Dendritic cell treated with granulocyte-macrophage colony-stimulating factor and Interleukin-4, amounts not matched to agents 40 ng/mL and 50 ng/mL, for 4 days (primary cell): Measurements from ENCODE around the gene PANK4.

Experiments used
- H3K27ac Mint-ChIP-seq: one replicate; pipeline ENCODE4 v1.8.0; 2022; ENCODE audit warnings: mild to moderate bottlenecking, mixed read lengths
- H3K27me3 Mint-ChIP-seq: one replicate; pipeline ENCODE4 v1.8.0; 2022; ENCODE audit warnings: mild to moderate bottlenecking, mixed read lengths
- H3K36me3 Mint-ChIP-seq: one replicate; pipeline ENCODE4 v1.8.0; 2022; ENCODE audit warnings: low read depth, mixed read lengths
- H3K4me1 Mint-ChIP-seq: one replicate; pipeline ENCODE4 v1.8.0; 2022; ENCODE audit warnings: low read depth, mixed read lengths
- H3K4me3 Mint-ChIP-seq: one replicate; pipeline ENCODE4 v1.8.0; 2022; ENCODE audit warnings: mild to moderate bottlenecking, moderate library complexity, mixed read lengths
- H3K9me3 Mint-ChIP-seq: one replicate; pipeline ENCODE4 v1.8.0; 2022; ENCODE audit warnings: mixed read lengths
- intact Hi-C: fragments of 100-400 bp; cut with micrococcal nuclease; formaldehyde crosslinking; loops from one replicate; pipeline ENCODE4 v1.15.0; 2022

Gene PANK4

DNA sequence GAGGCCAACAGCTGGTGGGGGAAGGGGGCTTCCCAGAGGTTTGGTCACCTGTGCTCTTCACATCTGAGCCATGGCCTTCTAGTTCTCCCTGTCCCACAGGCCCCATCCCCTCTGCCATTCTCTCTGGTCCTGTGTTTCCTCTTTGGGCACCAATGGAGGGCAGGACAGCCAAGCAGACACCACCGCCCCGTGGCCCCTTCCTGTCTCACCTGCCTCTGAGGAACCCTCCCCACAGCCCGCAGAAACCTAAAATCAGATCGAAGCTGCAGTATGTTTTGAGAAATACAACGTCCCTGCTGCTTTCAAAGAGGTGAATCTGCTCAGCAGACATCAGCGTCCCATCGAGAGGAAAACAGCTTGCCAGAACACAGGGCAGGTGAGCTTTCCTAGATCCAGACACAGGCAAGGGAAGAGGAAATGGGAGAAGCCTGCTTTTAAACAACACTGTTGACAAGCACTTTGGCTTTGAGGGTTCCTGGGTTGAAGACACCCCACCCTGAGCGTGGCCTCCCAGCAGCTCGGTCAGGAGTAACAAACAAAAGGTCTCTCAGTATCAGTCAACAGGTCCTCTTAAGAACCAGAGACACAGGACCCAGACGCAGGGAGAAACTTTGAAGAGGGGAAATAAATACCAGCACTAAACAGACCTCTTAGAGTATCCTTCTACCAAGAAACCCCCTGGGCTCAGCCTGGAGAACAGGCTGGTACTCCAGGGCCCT is 2.3 kb downstream of the PANK4 start:
- intact Hi-C loops: loop anchor here (10.0 kb wide), 1 partner anchor 121 kb away; no protein-coding TSS in a partner anchor
- Mint-ChIP-seq H3K27ac (no peak overlapping the region), H3K36me3 (peaks cover 60% of the 10 kb centered on the region), H3K9me3 (no peaks in the 10 kb centered on the region), H3K4me3 (no peak overlapping the region), H3K27me3 (peaks cover 23% of the 10 kb centered on the region), H3K4me1 (peaks cover 35% of the 10 kb centered on the region)

DNA sequence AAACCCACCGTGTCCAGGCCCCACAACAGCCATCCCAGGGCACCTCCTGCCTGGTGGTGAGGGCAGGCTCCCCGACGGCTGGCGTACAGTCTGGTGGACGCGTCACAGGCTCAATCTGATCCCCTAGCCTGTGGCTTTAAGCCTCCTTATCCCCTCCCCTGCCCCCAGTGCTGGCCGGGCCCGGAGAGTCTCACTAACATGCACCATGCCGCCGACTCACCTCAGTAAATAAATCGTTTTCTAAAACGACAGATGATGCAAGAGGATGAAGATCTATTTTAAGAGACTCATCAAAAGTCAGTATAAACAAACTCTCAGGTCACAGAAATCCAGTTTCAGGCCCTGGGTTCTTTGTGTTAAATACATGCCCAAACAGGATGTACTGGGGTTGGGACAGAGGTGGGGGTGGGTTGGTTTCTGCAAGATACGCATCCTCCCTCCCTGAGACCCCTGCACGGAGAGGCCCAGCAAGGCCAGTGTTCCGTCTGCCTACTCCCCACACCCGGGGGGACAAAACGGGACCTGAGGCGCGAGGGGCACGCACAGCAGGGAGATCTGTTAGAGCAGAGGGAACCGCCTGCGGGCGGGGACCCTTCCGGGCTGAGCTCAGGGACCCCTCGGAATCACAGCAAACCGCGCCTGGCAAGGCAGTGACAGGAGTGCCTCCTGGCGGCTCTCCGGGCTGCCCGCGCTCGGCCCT is 3.1 kb downstream of the PANK4 start:
- peaks cover 67% of the 10 kb centered on the region for H3K36me3 Mint-ChIP-seq
- no peaks in the 10 kb centered on the region for H3K9me3 Mint-ChIP-seq
- no peak overlapping the region for H3K4me3 Mint-ChIP-seq
- peaks cover 16% of the 10 kb centered on the region for H3K27me3 Mint-ChIP-seq
- peaks cover 35% of the 10 kb centered on the region for H3K4me1 Mint-ChIP-seq
- no peak overlapping the region for H3K27ac Mint-ChIP-seq
- intact Hi-C loops: loop anchor here (10.0 kb wide), 1 partner anchor 121 kb away; no protein-coding TSS in a partner anchor

- intact Hi-C loops: loop anchor here (10.0 kb wide), 1 partner anchor 123 kb away; no protein-coding TSS in a partner anchor
- peaks cover 78% of the 10 kb centered on the region for H3K36me3 Mint-ChIP-seq
- H3K27me3 Mint-ChIP-seq: peaks cover 6% of the 10 kb centered on the region
- H3K4me3 Mint-ChIP-seq: no peak overlapping the region
- H3K9me3 Mint-ChIP-seq: no peaks in the 10 kb centered on the region
- peaks cover 32% of the 10 kb centered on the region for H3K4me1 Mint-ChIP-seq
- H3K27ac Mint-ChIP-seq: no peak overlapping the region
These were observed 4.2 kb downstream of the PANK4 start for GRCh38 chr1:2522230-2522629.

DNA sequence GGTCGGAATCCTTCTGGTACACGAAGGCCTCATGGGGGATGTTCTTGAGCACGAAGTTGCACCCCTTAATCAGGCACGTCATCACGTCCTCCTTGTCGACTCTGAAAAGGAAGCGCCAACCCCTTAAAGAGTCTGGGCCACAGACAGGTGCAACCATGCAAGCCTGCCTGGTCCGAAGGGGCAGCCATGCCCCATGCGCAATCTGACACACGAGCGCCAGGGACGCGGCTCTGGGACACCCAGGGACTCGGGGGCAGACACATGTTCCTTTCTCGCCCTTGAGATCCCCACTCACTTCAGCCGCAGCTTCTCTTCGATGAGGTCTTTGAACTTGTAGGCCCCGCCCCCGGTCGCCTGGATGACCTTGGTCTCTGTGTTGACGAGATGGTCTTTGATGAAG is 5.6 kb downstream of the PANK4 start:
- Mint-ChIP-seq H3K4me1 (peaks cover 26% of the 10 kb centered on the region), H3K27me3 (no peaks in the 10 kb centered on the region), H3K27ac (no peak overlapping the region), H3K36me3 (peaks cover 93% of the 10 kb centered on the region), H3K4me3 (no peak overlapping the region), H3K9me3 (no peaks in the 10 kb centered on the region)
- intact Hi-C loops: loop anchor here (10.0 kb wide), 1 partner anchor 124 kb away; no protein-coding TSS in a partner anchor

GRCh38 chr1:2520206-2520605 is 6.2 kb downstream of the PANK4 start:
- Mint-ChIP-seq H3K36me3 (peaks cover 95% of the 10 kb centered on the region), H3K9me3 (no peaks in the 10 kb centered on the region), H3K4me3 (no peak overlapping the region), H3K4me1 (peaks cover 23% of the 10 kb centered on the region), H3K27ac (no peak overlapping the region), H3K27me3 (no peaks in the 10 kb centered on the region)
- intact Hi-C loops: loop anchor here (10.0 kb wide), 1 partner anchor 125 kb away; no protein-coding TSS in a partner anchor

- no peaks in the 10 kb centered on the region for H3K27me3 Mint-ChIP-seq
These were observed 6.7 kb downstream of the PANK4 start for GRCh38 chr1:2519729-2520128.

GRCh38 chr1:2519029-2519685 is 7.2 kb downstream of the PANK4 start:
- intact Hi-C loops: no loop called here
- Mint-ChIP-seq H3K27me3 (no peaks in the 10 kb centered on the region), H3K4me1 (peaks cover 12% of the 10 kb centered on the region), H3K36me3 (peaks cover 98% of the 10 kb centered on the region), H3K9me3 (no peaks in the 10 kb centered on the region), H3K4me3 (no peak overlapping the region), H3K27ac (no peak overlapping the region)

More at GRCh38 chr1:2519729-2520128, 6.7 kb downstream of the PANK4 start:
- peaks cover 95% of the 10 kb centered on the region for H3K36me3 Mint-ChIP-seq
- H3K9me3 Mint-ChIP-seq: no peaks in the 10 kb centered on the region
- no peak overlapping the region for H3K4me3 Mint-ChIP-seq
- peaks cover 18% of the 10 kb centered on the region for H3K4me1 Mint-ChIP-seq
- no peak overlapping the region for H3K27ac Mint-ChIP-seq
- intact Hi-C loops: loop anchor here (10.0 kb wide), 1 partner anchor 125 kb away; no protein-coding TSS in a partner anchor

DNA sequence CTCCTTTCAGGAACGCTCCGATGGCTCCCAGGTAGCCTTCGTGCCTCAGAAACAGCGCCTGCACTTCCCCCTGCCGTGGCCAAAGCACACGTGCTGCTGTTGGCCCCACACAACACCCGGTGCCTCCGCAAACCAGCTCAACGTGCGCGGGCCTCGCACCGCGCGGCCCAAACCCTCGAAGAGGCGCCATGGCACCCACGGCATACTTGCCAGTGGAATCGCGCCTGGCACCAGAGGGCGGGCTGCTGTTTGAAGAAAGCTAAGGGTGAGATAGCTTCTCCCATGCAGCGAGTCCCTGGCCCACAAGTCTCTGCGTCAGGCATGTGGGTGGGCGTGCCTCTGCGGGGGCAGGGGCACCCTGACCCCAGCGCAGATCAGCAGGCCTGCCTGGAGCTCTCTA is 7.9 kb downstream of the PANK4 start:
- Mint-ChIP-seq H3K4me3 (no peak overlapping the region), H3K9me3 (no peaks in the 10 kb centered on the region), H3K27me3 (no peaks in the 10 kb centered on the region), H3K27ac (no peak overlapping the region), H3K4me1 (peaks cover 6% of the 10 kb centered on the region), H3K36me3 (peaks cover 100% of the 10 kb centered on the region)
- intact Hi-C loops: no loop called here

DNA sequence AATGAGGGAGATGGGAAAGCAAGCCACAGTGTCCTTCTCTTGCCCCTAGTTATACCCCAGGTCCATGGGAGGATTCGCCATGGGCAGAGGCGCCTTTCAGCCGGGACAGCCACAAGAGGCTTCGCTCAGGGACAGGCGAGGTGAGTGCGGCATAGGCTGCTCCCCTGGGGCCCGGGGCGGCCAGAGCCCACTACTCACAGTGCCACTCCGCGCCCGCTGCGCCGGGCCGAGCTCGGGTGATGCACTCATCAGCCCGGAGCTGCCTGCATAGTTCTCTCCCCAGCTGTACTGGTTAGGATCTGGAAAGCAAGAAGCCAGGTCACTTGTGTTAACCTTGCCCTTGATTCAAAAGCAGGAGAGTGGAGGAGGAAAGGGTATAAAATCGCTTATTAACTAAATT is 8.4 kb downstream of the PANK4 start:
- H3K36me3 Mint-ChIP-seq: peaks cover 100% of the 10 kb centered on the region
- H3K4me3 Mint-ChIP-seq: no peak overlapping the region
- intact Hi-C loops: no loop called here
- H3K4me1 Mint-ChIP-seq: peaks cover 6% of the 10 kb centered on the region
- H3K9me3 Mint-ChIP-seq: no peaks in the 10 kb centered on the region
- no peaks in the 10 kb centered on the region for H3K27me3 Mint-ChIP-seq
- H3K27ac Mint-ChIP-seq: no peak overlapping the region

- intact Hi-C loops: no loop called here
- no peaks in the 10 kb centered on the region for H3K4me1 Mint-ChIP-seq
- peaks cover 100% of the 10 kb centered on the region for H3K36me3 Mint-ChIP-seq
- H3K9me3 Mint-ChIP-seq: no peaks in the 10 kb centered on the region
- H3K4me3 Mint-ChIP-seq: no peak overlapping the region
- no peak overlapping the region for H3K27ac Mint-ChIP-seq
- no peaks in the 10 kb centered on the region for H3K27me3 Mint-ChIP-seq
These were observed 9.4 kb downstream of the PANK4 start for GRCh38 chr1:2516946-2517345.

DNA sequence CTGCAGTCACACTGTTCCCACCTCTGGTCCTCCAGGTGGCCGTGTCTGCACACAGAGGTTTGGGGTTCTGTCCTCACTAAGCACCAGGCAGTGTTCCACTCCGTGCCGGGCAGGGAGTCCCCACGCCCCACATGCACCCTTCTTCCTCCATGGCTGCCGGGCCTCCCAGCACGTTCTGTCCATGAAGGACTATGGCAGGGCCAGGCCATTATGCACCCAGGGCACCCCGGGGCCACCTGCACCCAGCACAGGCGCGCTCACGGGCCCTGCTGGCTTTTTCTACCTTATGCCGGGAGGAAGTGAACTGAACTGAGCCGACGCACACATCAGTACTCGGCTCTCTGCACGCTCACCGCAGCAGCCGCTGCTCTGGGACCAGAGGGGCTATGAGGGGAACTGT is 10.3 kb downstream of the PANK4 start:
- Mint-ChIP-seq H3K9me3 (no peaks in the 10 kb centered on the region), H3K27ac (no peak overlapping the region), H3K4me1 (no peaks in the 10 kb centered on the region), H3K36me3 (peaks cover 100% of the 10 kb centered on the region), H3K27me3 (no peaks in the 10 kb centered on the region), H3K4me3 (no peak overlapping the region)
- intact Hi-C loops: no loop called here

- peaks cover 100% of the 10 kb centered on the region for H3K36me3 Mint-ChIP-seq
- H3K27me3 Mint-ChIP-seq: no peaks in the 10 kb centered on the region
- no peaks in the 10 kb centered on the region for H3K4me1 Mint-ChIP-seq
- no peaks in the 10 kb centered on the region for H3K9me3 Mint-ChIP-seq
- H3K27ac Mint-ChIP-seq: no peak overlapping the region
- intact Hi-C loops: no loop called here
- H3K4me3 Mint-ChIP-seq: no peak overlapping the region
These were observed 10.7 kb downstream of the PANK4 start for GRCh38 chr1:2515763-2516080.

DNA sequence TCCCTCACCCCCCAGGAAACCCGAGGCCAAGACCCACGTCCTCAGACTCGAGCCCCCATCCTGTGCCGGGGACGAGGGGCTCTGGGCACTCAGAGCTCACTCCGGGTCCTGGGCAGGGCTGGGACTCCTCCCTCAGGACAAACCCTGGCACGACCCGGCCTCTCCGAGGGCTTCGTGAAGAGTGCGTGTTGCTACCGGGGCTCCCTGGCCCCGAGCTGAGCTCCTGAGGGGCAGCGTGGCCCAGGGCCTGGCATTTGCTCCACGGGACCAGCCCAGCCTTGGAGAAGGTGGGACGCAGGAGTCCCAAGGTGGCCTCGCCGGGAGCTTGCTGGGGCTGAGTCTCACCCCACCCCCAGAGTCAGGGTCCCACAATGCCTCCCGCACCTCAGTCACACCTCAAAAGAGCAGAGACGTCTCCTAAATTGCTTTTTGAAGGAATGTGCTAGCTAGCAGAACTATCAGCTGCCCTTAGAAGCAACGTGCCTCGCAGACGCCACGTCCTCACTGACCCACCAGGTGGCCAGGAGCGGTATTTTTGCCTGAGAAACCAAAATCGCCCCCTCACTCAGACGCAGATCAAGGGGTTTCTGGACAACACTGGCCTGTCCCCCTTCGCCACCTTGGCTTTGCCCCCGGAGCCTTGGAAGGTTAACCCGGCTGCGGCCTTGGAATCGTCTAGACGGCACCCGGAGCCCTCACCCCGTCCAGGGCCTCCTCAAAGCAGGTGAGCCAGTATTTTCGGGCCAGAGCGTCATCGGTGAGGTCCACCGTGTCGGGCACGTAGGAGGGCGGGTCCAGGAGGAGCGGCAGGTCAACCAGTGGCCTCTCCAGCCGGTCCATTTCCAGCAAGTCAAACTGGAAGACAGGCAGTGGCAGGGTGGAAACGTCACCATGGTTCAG is 11.3 kb downstream of the PANK4 start:
- H3K27ac Mint-ChIP-seq: no peak overlapping the region
- no peaks in the 10 kb centered on the region for H3K4me1 Mint-ChIP-seq
- no peaks in the 10 kb centered on the region for H3K27me3 Mint-ChIP-seq
- H3K36me3 Mint-ChIP-seq: peaks cover 100% of the 10 kb centered on the region
- intact Hi-C loops: no loop called here
- no peaks in the 10 kb centered on the region for H3K9me3 Mint-ChIP-seq
- H3K4me3 Mint-ChIP-seq: no peak overlapping the region
